OCI-LY3 (cell line): ENCODE data around the gene GRAMD1C.

ENCODE experiments used
- CTCF ChIP-seq: fragments of 200-600, 300-600 bp; sonication (generic); IDR thresholded peaks from 2 replicates; pipeline ENCODE4 v1.5.1; 2014; ENCODE audit warnings: antibody characterized with exemption, low read length, low read depth
- EZH2phosphoT487 ChIP-seq: fragments of 200-600 bp; shearing (Covaris generic); IDR thresholded peaks from 2 replicates; pipeline ENCODE4 v1.6.1; 2018; ENCODE audit warnings: antibody characterized with exemption, mixed run types, low read depth

GRCh38 chr3:113873814-113874526 is 35.4 kb downstream of the GRAMD1C start:
- TF ChIP-seq CTCF (no peak), EZH2phosphoT487 (no peak)
